Peyer's patch (tissue), 4 donors: ENCODE results near the gene PMCH.

ENCODE experiments used
- POLR2A ChIP-seq, 2 donors: fragments of 450-650 bp; IDR thresholded peaks; one replicate each; pipeline ENCODE4 v1.5.1; 2017; ENCODE audit warnings: antibody characterized with exemption in 2 of 2, mild to moderate bottlenecking in 2 of 2, moderate library complexity in 2 of 2
- TF ChIP-seq, protein P1 (sequence below), 6 experiments: fragments of 450-650 bp in 4 of 6; fragments of 200-600 bp in 2 of 6; sonication (generic) in 1 of 6; IDR thresholded peaks; one replicate each; pipeline ENCODE4 v1.5.1; 2017 to 2019; ENCODE audit warnings: antibody characterized with exemption in 6 of 6, mild to moderate bottlenecking in 3 of 6, moderate library complexity in 1 of 6

DNA sequence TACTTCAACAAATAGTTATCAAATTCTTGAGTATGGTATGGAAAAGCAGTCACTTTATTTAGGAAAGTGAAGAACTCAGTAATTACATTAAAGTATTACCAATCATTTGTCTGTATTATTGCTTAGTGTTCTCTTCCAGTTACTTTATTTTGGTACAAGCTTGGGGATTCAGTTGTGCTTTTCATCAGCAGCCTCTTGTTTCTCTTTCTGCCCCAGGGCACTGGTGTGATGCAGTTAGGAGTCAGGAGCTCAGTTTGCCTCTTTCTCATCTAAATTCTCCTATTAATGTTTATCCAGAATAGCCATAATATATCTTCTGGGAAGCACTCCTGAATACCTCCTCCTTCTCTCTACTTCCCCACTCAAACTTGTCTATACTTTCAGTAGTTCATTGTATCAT is 25.7 kb downstream of the PMCH start:
- TF ChIP-seq, protein P1, sequence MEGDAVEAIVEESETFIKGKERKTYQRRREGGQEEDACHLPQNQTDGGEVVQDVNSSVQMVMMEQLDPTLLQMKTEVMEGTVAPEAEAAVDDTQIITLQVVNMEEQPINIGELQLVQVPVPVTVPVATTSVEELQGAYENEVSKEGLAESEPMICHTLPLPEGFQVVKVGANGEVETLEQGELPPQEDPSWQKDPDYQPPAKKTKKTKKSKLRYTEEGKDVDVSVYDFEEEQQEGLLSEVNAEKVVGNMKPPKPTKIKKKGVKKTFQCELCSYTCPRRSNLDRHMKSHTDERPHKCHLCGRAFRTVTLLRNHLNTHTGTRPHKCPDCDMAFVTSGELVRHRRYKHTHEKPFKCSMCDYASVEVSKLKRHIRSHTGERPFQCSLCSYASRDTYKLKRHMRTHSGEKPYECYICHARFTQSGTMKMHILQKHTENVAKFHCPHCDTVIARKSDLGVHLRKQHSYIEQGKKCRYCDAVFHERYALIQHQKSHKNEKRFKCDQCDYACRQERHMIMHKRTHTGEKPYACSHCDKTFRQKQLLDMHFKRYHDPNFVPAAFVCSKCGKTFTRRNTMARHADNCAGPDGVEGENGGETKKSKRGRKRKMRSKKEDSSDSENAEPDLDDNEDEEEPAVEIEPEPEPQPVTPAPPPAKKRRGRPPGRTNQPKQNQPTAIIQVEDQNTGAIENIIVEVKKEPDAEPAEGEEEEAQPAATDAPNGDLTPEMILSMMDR (IDR thresholded peaks at IDR 0.05), result no peak
- no peak for TF ChIP-seq POLR2A (IDR thresholded peaks at IDR 0.05)
